Transverse colon (tissue), 4 donors: ENCODE measurements around the gene RAVER1. TPM values are rescaled to one million over a fixed set of nuclear protein-coding genes. Genes with fewer than 3 reads are reported as not detected.

Experiments used
- DNase-seq: peaks from one replicate; pipeline ENCODE4 v3.0.0-alpha.2; 2019
- H3K27ac ChIP-seq, 4 donors: fragments of 200-600 bp; sonication (generic); 2 replicates each; pipeline ENCODE4 v1.5.1; 2016 to 2018; ENCODE audit warnings: inconsistent platforms in 4 of 4
- H3K27me3 ChIP-seq: fragments of 200-600 bp; sonication (generic); 2 replicates; pipeline ENCODE4 v1.5.1; 2017; ENCODE audit warnings: inconsistent platforms
- H3K36me3 ChIP-seq, 4 donors: fragments of 200-600 bp; sonication (generic); 2 replicates each; pipeline ENCODE4 v1.5.1; 2017 to 2019; ENCODE audit warnings: inconsistent platforms in 4 of 4
- H3K4me1 ChIP-seq, 4 donors: fragments of 200-600 bp; sonication (generic); 2 replicates each; pipeline ENCODE4 v1.5.1; 2017 to 2020; ENCODE audit warnings: inconsistent platforms in 4 of 4
- H3K4me3 ChIP-seq, 4 donors: fragments of 200-600 bp; sonication (generic); 1 replicate in 1 of 4; 2 replicates in 3 of 4; pipeline versions ENCODE4 v1.5.1 to v1.6.1; 2017 to 2019; ENCODE audit warnings: inconsistent platforms in 4 of 4
- H3K9me3 ChIP-seq, 2 donors: fragments of 200-600 bp; sonication (generic); 2 replicates each; pipeline ENCODE4 v1.5.1; 2017 to 2019; ENCODE audit warnings: inconsistent platforms in 2 of 2
- CTCF ChIP-seq, 5 experiments: fragments of 200-600 bp in 3 of 5; fragments of 450-650 bp in 2 of 5; sonication (generic) in 3 of 5; IDR thresholded peaks; 1 replicate in 2 of 5; 2 replicates in 3 of 5; pipeline ENCODE4 v1.5.1; 2016 to 2017; ENCODE audit warnings: antibody characterized with exemption in 5 of 5, inconsistent platforms in 3 of 5, mild to moderate bottlenecking in 2 of 5, moderate library complexity in 1 of 5
- EP300 ChIP-seq: sonication (generic); formaldehyde crosslinking; IDR thresholded peaks from one replicate; pipeline ENCODE4 v1.6.1; 2017; ENCODE audit warnings: antibody characterized with exemption, low read depth
- POLR2A ChIP-seq: fragments of 450-650 bp; IDR thresholded peaks from one replicate; pipeline ENCODE4 v1.6.1; 2016; ENCODE audit warnings: antibody characterized with exemption, mild to moderate bottlenecking, moderate library complexity
- POLR2AphosphoS5 ChIP-seq, 3 donors: sonication (generic); formaldehyde crosslinking; IDR thresholded peaks; one replicate each; pipeline ENCODE4 v1.6.1; 2016; ENCODE audit warnings: antibody characterized with exemption in 3 of 3
- WGBS, 2 donors: methylation state at CpG; one replicate each; pipeline ENCODE4 v1.1.5; 2018; ENCODE audit warnings: low coverage in 1 of 2; 5-methylcytosine and 5-hydroxymethylcytosine counted together
- in situ Hi-C, 4 donors: fragments of 200-750 bp; cut with MboI; loops; one replicate each; pipeline versions ENCODE4 v1.15.0 to v1.15.1; 2017; ENCODE audit warnings: low sequenced_read_pairs in 3 of 4, low pct_ligation_motif_present in 1 of 4, low pct_unique_long_range_greater_than_20kb in 1 of 4
- intact Hi-C: fragments of 100-400 bp; cut with DNase I; formaldehyde crosslinking; loops from one replicate; pipeline ENCODE4 v1.15.1; 2023; ENCODE audit warnings: low total_unique reads
- total RNA-seq, 4 donors: library from RNA; depleted of rRNA; stranded (reverse); fragments of >200 nt; gene quantifications; one replicate each; pipeline ENCODE4 v1.1.0, GENCODE V29; 2016

The RAVER1 gene
- total RNA-seq, 4 donors from 2014 or later: 35.0 to 39.6 (median 38.6) TPM

GRCh38 chr19:10291554-10292205 lies 41.6 kb downstream of the RAVER1 start:
- H3K9me3 ChIP-seq: no peaks in the 10 kb centered on the region
- in situ Hi-C loops: no loop called here
- H3K4me1 ChIP-seq: peaks cover 47 to 80% (median 73%) of the 10 kb centered on the region in 4 donors
- no peaks in the 10 kb centered on the region for H3K36me3 ChIP-seq
- whole genome bisulfite sequencing, 2 donors: 3 to 10% methylated on average over 11 to 41 of the region's 49 CpGs
- TF ChIP-seq POLR2AphosphoS5 (IDR thresholded peaks at IDR 0.05): no peak
- TF ChIP-seq EP300: no peak
- TF ChIP-seq CTCF (IDR thresholded peaks at IDR 0.05): no peak
- TF ChIP-seq POLR2A: no peak
- no peak for DNase-seq
- H3K27me3 ChIP-seq: peaks cover 100% of the 10 kb centered on the region
- intact Hi-C loops: no loop called here
- peak overlapping the region in 2 of 4 donors; percentile 11 to 18 for H3K27ac ChIP-seq
- H3K4me3 ChIP-seq: peak overlapping the region; percentile 2 to 41 (median 22)

- in situ Hi-C loops (no loop called here), intact Hi-C loops (no loop called here)
- no peak for TF ChIP-seq EP300
- TF ChIP-seq POLR2AphosphoS5 (IDR thresholded peaks at IDR 0.05): peak in 1 of 3 donors; percentile 13
- WGBS, 2 donors: 0% methylated on average over 32 of the region's 57 CpGs; no CpG with 5 or more reads in 1 of the 2 donors
- H3K27ac ChIP-seq: peak overlapping the region in 2 of 4 donors; percentile 11 to 18
- no peaks in the 10 kb centered on the region for H3K36me3 ChIP-seq
- peaks cover 45 to 75% (median 71%) of the 10 kb centered on the region in 4 donors for H3K4me1 ChIP-seq
- no peaks in the 10 kb centered on the region for H3K9me3 ChIP-seq
- peaks cover 95% of the 10 kb centered on the region for H3K27me3 ChIP-seq
- H3K4me3 ChIP-seq: peak overlapping the region; percentile 2 to 41 (median 22)
- DNase-seq: peak; percentile 76
Measured at GRCh38 chr19:10290876-10291553, 42.3 kb downstream of the RAVER1 start.

GRCh38 chr19:10290357-10290875 lies 42.9 kb downstream of the RAVER1 start:
- H3K9me3 ChIP-seq: no peaks in the 10 kb centered on the region
- DNase-seq: peak; percentile 15
- H3K27me3 ChIP-seq: peaks cover 89% of the 10 kb centered on the region
- peak overlapping the region in 2 of 4 donors; percentile 36 to 41 for H3K4me3 ChIP-seq
- in situ Hi-C loops: no loop called here
- no peak for TF ChIP-seq POLR2AphosphoS5 (IDR thresholded peaks at IDR 0.05)
- TF ChIP-seq EP300: no peak
- TF ChIP-seq CTCF (IDR thresholded peaks at IDR 0.05): no peak
- no peak for TF ChIP-seq POLR2A
- no peaks in the 10 kb centered on the region for H3K36me3 ChIP-seq
- 2 to 29% methylated on average over 1 to 30 of the region's 30 CpGs for WGBS, 2 donors
- intact Hi-C loops: no loop called here
- H3K27ac ChIP-seq: no peak overlapping the region
- H3K4me1 ChIP-seq: peaks cover 41 to 69% (median 65%) of the 10 kb centered on the region in 4 donors

- peaks cover 84% of the 10 kb centered on the region for H3K27me3 ChIP-seq
- 4 to 5% methylated on average over 7 to 36 of the region's 45 CpGs for WGBS, 2 donors
- no peaks in the 10 kb centered on the region for H3K9me3 ChIP-seq
- H3K4me3 ChIP-seq: peak within 1 kb of the TSS in 2 of 4 donors; percentile 36 to 41
- H3K36me3 ChIP-seq: no peaks in the 10 kb centered on the region
- TF ChIP-seq POLR2A (no peak), EP300 (no peak), CTCF (IDR thresholded peaks at IDR 0.05) (no peak), POLR2AphosphoS5 (IDR thresholded peaks at IDR 0.05) (no peak)
- peaks cover 36 to 64% (median 60%) of the 10 kb centered on the region in 4 donors for H3K4me1 ChIP-seq
- DNase-seq: peak; percentile 13
- in situ Hi-C loops (no loop called here), intact Hi-C loops (loop anchor here (5.0 kb wide), 1 partner anchor 642 kb away; no protein-coding TSS in a partner anchor)
- no peak within 1 kb of the TSS for H3K27ac ChIP-seq
Measured at GRCh38 chr19:10289836-10290356, 43.4 kb downstream of the RAVER1 start, which contains the start of gene ICAM5. TSS of gene ICAM5 (plus strand) at chr19:10289952. CDS start at chr19:10290044, 92 bp downstream.
